DND-41 (cell line): ENCODE data around the gene NUDT2.

ENCODE experiments used
- CTCF ChIP-seq: IDR thresholded peaks from 2 replicates; pipeline ENCODE4 v1.5.1; 2012; ENCODE audit warnings: borderline replicate concordance, low read length, moderate library complexity, mild to moderate bottlenecking; ENCODE audit not compliant: poor library complexity, severe bottlenecking; ENCODE audit errors: extremely low read depth
- EZH2 ChIP-seq: IDR thresholded peaks from 3 replicates; pipeline ENCODE4 v1.6.1; 2012; ENCODE audit warnings: borderline replicate concordance, low read depth, mild to moderate bottlenecking, moderate library complexity, low read length, inconsistent platforms; ENCODE audit not compliant: severe bottlenecking

GRCh38 chr9:34328987-34329832 is at the start of gene NUDT2, which contains the start of gene KIF24:
- TF ChIP-seq CTCF (no peak), EZH2 (no peak)
